Activated CD4-positive, alpha-beta T cell treated with anti-CD3 and anti-CD28 coated beads, Interleukin-2, amount 10 ng/mL, durations not matched to agents 7 days and 5 days (primary cell): ENCODE data around the gene ATP1B1. TPM values are rescaled to one million over a fixed set of nuclear protein-coding genes. Genes with fewer than 3 reads are reported as not detected.

ENCODE experiments used
- CTCF ChIA-PET: fragments of 350-600 bp; sonication (Branson Sonifier 250); formaldehyde crosslinking; loops from one replicate; lab custom pipeline; 2021; ENCODE audit warnings: antibody characterized with exemption; lab: Charles Lee
- POLR2A ChIA-PET: fragments of 350-600 bp; sonication (Branson Sonifier 250); formaldehyde crosslinking; loops from one replicate; lab custom pipeline; 2021; ENCODE audit warnings: antibody characterized with exemption; lab: Charles Lee
- DNase-seq: peaks from one replicate; pipeline ENCODE4 v3.0.0-alpha.2; 2020
- H3K27ac Mint-ChIP-seq: one replicate; pipeline ENCODE4 v1.8.0; 2021; ENCODE audit warnings: mild to moderate bottlenecking, moderate library complexity, mixed read lengths
- H3K27me3 Mint-ChIP-seq: one replicate; pipeline ENCODE4 v1.8.0; 2021; ENCODE audit warnings: mixed read lengths
- H3K36me3 Mint-ChIP-seq: one replicate; pipeline ENCODE4 v1.8.0; 2021; ENCODE audit warnings: low read depth, mixed read lengths
- H3K4me1 Mint-ChIP-seq: one replicate; pipeline ENCODE4 v1.8.0; 2021; ENCODE audit warnings: mixed read lengths
- H3K4me3 Mint-ChIP-seq: one replicate; pipeline ENCODE4 v1.8.0; 2021; ENCODE audit warnings: mild to moderate bottlenecking, moderate library complexity, mixed read lengths
- H3K9me3 Mint-ChIP-seq: one replicate; pipeline ENCODE4 v1.8.0; 2021; ENCODE audit warnings: mixed read lengths
- total RNA-seq, 2 experiments: library from RNA; stranded (reverse); gene quantifications; one replicate each; pipeline ENCODE4 v1.2.3, GENCODE V29; 2021

ATP1B1 gene
- total RNA-seq, 2 experiments from 2014 or later: 2.6 to 3.4 TPM

DNA sequence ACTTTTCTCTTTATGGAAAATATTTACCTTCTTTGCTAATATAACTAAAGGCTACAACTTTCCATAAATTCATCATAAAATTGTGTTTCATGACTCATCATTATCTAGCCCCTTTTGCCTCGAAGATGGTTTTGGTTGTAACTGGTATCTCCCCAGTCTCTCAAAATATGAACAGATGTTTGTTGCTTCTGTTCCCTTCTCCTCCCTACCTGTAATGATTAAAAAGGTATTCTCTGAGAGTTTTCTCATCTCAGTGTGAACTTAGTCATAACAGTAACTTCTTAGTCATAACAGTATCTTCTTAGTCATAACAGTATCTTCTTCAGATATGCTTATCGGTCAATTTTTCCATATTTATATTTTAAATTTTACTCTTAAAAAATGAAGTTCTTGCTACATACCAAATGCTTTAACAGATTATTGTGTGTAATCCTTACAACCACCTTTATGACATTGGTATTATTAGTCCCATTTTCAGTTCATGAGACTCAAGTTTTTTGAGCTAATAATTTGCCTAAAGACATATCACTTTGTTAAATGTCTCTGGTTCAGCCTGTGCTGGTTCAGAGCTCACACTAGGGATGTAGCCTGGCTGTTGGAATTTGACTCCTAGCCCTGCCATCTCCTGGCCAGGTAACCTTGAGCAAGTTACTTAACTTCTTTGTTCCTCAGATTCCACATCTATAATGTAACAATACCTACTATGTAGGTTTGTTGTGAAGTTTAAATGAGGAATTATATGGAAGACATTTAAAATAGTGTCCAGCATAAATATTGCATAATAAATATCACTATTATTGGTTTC, 32.6 kb downstream of the ATP1B1 start:
- Mint-ChIP-seq H3K27ac (no peak overlapping the region), H3K4me3 (no peak overlapping the region), H3K4me1 (peaks cover 4% of the 10 kb centered on the region), H3K27me3 (no peaks in the 10 kb centered on the region), H3K36me3 (no peaks in the 10 kb centered on the region), H3K9me3 (peaks cover 2% of the 10 kb centered on the region)
- POLR2A ChIA-PET: no interaction called here
- no peak for DNase-seq
- CTCF ChIA-PET: no interaction called here

DNA sequence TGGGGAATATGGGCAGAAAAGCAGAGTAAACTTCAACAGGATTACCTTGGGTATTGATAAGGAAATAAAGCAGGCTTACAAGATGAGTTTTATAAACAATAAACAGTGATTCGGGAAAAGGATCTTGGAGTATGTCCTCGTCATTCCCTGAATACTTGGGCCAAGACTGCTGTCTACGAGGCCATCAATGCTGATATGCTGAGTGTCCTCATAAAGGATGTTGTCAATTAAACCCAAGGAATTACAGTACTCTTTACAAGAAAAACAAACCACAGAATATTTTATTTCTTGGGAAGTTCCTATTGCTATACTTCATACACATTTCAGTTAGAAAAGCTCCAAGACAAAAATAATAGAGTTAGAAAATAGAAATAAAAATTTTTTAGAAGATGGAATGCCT, 34.9 kb downstream of the ATP1B1 start:
- H3K4me3 Mint-ChIP-seq: no peak overlapping the region
- POLR2A ChIA-PET: no interaction called here
- H3K36me3 Mint-ChIP-seq: no peaks in the 10 kb centered on the region
- DNase-seq: no peak
- H3K27me3 Mint-ChIP-seq: no peaks in the 10 kb centered on the region
- CTCF ChIA-PET: interaction anchor here (0.5 to 1.5 kb wide), 2 partner anchors 9 to 95 kb away, joined by 3 read pairs; no protein-coding TSS in a partner anchor
- peaks cover 4% of the 10 kb centered on the region for H3K4me1 Mint-ChIP-seq
- peaks cover 2% of the 10 kb centered on the region for H3K9me3 Mint-ChIP-seq
- no peak overlapping the region for H3K27ac Mint-ChIP-seq

DNA sequence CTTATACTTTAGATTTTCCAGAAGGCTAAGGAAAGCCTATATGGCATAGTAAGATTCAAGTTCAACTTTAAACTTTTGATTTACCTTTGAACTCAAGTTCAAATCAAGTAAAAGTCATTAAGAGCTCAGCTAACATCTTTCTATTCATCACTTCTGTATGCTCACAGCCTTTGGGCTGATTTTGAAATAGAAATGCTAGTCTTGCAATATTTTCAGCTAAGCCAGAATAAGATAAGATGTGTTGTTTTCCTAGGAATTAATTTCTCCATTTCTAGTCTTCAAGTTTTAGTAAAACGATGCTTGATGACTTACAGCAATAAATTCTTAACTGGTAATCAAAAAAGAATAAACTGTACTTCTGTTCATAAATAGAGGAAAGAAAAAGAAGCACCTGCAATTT, 35.6 kb downstream of the ATP1B1 start:
- H3K4me1 Mint-ChIP-seq: peaks cover 4% of the 10 kb centered on the region
- CTCF ChIA-PET: interaction anchor here (0.5 to 1.5 kb wide), 2 partner anchors 8 to 94 kb away, joined by 3 read pairs; no protein-coding TSS in a partner anchor
- no peaks in the 10 kb centered on the region for H3K27me3 Mint-ChIP-seq
- no peak for DNase-seq
- H3K4me3 Mint-ChIP-seq: no peak overlapping the region
- no peaks in the 10 kb centered on the region for H3K36me3 Mint-ChIP-seq
- POLR2A ChIA-PET: no interaction called here
- no peak overlapping the region for H3K27ac Mint-ChIP-seq
- peaks cover 2% of the 10 kb centered on the region for H3K9me3 Mint-ChIP-seq

DNA sequence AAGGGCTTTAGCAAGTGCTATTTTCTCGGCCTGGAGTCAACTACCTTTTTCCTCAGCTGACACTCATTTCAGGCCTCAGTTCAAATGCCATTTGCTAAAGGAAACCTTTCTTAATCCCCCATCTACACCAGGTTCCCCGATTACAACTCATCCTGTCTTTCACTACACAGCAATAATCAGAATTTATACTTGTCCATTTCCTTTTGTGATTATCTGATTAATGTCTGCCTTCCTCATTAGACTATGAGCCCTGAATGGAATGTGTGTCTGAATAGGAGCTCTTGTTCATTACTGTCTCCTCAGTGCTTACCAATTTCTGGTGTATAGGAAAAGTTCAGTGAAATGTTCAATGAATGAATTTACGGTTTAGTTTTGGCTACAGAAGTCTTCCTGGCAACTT, 36.9 kb downstream of the ATP1B1 start:
- H3K27me3 Mint-ChIP-seq: no peaks in the 10 kb centered on the region
- CTCF ChIA-PET: interaction anchor here (1.8 kb wide), 1 partner anchor 9 kb away, joined by 4 read pairs; no protein-coding TSS in a partner anchor

DNA sequence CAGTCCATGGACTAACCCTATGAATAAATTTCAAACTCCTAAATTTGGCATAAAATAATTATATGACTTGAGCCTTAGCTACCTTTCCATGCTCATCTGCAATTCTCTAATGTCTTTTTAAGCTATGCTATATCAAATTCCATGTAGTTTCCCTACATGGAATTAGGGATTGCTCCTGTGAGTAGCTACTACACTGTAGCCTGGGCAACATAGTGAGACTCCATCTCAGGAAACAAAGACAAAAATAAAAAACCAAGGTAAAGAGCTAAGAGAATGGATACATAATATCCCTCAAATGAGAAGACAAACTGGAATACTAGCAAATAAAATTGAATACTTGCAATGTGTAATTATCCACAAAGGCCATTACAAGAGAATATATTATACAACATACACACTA, 37.5 kb downstream of the ATP1B1 start:
- Mint-ChIP-seq H3K27me3 (no peaks in the 10 kb centered on the region), H3K9me3 (no peaks in the 10 kb centered on the region), H3K36me3 (no peaks in the 10 kb centered on the region), H3K27ac (no peak overlapping the region), H3K4me3 (no peak overlapping the region), H3K4me1 (peaks cover under 1% of the 10 kb centered on the region)
- CTCF ChIA-PET: interaction anchor here (1.8 kb wide), 1 partner anchor 10 kb away, joined by 4 read pairs; no protein-coding TSS in a partner anchor
- DNase-seq: no peak
- POLR2A ChIA-PET: no interaction called here

More for the DNA sequence above, 36.9 kb downstream of the ATP1B1 start:
- Mint-ChIP-seq H3K27ac (no peak overlapping the region), H3K36me3 (no peaks in the 10 kb centered on the region), H3K4me3 (no peak overlapping the region), H3K9me3 (no peaks in the 10 kb centered on the region), H3K4me1 (peaks cover 4% of the 10 kb centered on the region)
- DNase-seq: no peak
- POLR2A ChIA-PET: no interaction called here

DNA sequence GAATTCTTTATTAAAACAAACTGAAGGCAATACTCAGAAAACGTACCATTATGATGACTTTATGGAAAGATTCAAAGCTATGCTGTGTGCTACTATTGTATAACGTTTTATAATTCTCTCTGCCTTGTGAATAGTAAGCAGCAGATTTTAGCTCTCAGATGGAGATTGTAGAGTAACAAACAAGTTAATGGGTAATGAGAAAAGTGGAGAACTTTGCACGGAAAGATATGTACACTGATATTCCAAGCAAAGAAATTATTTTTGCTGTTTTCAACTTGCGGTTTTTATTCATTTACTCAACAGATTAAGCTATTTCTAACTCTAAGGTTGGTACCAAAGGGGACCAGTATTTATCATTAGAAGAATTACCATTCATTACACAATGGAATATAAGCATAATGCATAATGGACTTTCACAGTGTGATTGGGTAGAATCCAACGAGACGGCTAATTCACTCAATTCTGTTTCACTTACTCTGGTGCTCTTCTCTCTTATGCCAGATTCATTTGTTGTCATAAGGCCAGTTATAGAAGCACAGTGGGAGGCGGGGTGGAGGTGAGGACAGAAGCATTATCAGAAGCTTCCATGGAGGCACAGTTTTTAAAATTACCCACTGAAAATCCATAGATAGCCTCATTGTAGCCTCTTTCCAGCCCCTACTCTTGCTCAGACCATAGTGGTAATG, 38.6 kb downstream of the ATP1B1 start:
- POLR2A ChIA-PET: interaction anchor here (0.8 kb wide), 1 partner anchor 9 kb away, joined by 3 read pairs; no protein-coding TSS in a partner anchor
- H3K36me3 Mint-ChIP-seq: no peaks in the 10 kb centered on the region
- no peak overlapping the region for H3K4me3 Mint-ChIP-seq
- no peak for DNase-seq
- H3K4me1 Mint-ChIP-seq: no peaks in the 10 kb centered on the region
- H3K27ac Mint-ChIP-seq: no peak overlapping the region
- H3K9me3 Mint-ChIP-seq: no peaks in the 10 kb centered on the region
- CTCF ChIA-PET: interaction anchor here (0.6 to 1.8 kb wide), 2 partner anchors 11 to 65 kb away, joined by 4 read pairs; no protein-coding TSS in a partner anchor
- H3K27me3 Mint-ChIP-seq: no peaks in the 10 kb centered on the region

DNA sequence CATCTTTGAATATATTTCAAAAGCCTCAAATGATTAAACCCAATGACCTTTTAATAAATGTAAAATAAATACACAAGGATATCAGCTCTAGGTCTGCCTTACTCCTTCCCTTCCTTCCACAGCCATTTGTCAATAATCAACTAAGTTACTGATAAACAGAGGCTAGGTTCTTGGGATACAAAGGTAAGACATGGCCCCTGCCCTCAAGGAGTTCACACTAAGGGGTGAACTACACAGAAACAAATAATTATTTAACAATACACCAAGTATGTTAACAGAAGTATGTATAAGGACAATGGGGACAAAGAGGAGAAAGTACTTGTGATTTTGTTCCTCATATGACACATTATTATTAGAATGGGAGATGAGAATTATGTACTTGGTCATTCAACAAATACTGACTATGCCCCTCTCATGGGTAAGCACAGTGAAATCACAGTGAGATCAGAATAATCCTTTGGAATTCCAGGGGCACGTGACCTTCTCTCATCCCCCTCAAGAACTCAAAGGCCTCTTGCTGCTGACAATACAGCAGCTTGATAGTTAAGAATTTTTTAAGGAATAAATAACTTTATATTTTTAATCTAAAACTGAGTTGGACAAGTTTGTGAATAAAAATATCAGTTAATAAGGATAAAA, 40.2 kb downstream of the ATP1B1 start:
- no peaks in the 10 kb centered on the region for H3K9me3 Mint-ChIP-seq
- DNase-seq: no peak
- no peak overlapping the region for H3K4me3 Mint-ChIP-seq
- ChIA-PET POLR2A (no interaction called here), CTCF (no interaction called here)
- no peak overlapping the region for H3K27ac Mint-ChIP-seq
- H3K36me3 Mint-ChIP-seq: no peaks in the 10 kb centered on the region
- H3K4me1 Mint-ChIP-seq: no peaks in the 10 kb centered on the region
- H3K27me3 Mint-ChIP-seq: no peaks in the 10 kb centered on the region

DNA sequence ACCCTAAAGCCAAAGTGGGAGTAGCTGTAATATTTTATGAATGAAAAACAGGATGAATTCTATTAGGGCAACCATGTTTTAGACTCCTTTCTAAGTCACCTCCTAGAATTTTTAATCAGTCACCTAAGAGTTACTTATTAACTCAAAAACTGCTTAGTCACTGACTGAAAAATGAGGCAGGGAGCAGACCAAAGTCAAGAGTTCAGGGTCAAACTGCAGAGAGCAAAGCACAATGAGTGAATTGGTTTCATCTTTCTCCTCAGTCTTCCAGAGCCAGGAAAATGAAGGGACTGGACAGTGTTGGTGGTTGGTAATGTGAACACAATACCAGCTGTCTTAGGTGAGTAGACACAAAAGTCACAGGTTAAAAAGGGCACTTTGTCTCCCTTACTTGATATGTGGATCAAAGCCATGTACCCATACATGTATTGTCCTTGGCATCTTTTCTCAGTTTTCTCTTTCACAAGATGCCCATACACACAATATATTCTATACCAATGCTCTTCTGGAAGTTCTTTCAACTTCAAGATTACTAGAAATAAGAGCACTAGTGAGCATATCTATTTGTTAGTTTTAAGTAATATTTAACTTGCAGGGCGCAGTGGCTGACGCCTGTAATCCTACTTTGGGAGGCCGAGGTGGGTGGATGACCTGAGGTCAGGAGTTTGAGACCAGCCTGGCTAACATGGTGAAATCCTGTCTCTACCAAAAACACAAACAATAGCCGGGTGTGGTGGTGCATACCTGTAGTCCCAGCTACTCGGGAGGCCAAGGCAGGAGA, 42.2 kb downstream of the ATP1B1 start:
- Mint-ChIP-seq H3K4me1 (no peaks in the 10 kb centered on the region), H3K9me3 (no peaks in the 10 kb centered on the region), H3K27ac (no peak overlapping the region), H3K4me3 (no peak overlapping the region), H3K27me3 (no peaks in the 10 kb centered on the region), H3K36me3 (no peaks in the 10 kb centered on the region)
- ChIA-PET POLR2A (no interaction called here), CTCF (interaction anchor here (0.7 kb wide), 1 partner anchor 17 kb away, joined by 3 read pairs; no protein-coding TSS in a partner anchor)
- DNase-seq: no peak

DNA sequence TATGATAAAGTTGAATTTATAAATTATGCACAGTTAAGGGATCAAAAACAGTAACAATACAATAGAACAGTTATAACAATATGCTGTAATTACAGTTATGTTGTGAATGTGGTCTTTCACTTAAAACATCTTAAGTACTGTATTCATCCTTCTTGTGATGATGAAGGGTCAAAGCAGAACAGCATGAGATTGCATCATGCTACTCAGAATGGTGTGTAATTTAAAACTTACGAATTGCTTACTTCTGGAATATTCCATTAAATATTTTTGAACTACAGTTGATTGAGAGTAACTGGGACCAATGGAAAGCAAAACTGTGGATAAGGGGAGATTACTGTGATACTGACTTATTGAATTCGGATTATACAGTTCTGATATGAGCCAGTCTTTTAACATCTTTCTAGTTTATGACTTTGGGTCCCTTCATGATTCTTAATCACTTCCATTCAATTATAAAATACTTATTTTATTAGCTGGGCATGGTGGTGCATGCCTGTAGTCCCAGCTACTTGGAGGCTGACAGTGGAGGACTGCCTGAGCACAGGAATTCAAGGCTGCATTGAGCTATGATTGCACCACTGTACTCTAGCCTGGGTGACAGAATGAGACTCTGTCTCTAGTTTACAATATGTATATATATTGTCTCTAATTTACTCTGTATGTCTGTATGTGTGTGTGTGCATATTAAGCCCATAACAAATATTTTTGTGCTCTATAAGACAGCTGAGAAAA, 43.2 kb downstream of the ATP1B1 start:
- Mint-ChIP-seq H3K4me1 (no peaks in the 10 kb centered on the region), H3K36me3 (no peaks in the 10 kb centered on the region), H3K9me3 (no peaks in the 10 kb centered on the region), H3K27me3 (no peaks in the 10 kb centered on the region), H3K4me3 (no peak overlapping the region), H3K27ac (no peak overlapping the region)
- CTCF ChIA-PET: interaction anchor here (1.1 to 1.3 kb wide), 2 partner anchors 8 to 20 kb away, joined by 3 to 5 read pairs; no protein-coding TSS in a partner anchor
- DNase-seq: no peak
- POLR2A ChIA-PET: no interaction called here

DNA sequence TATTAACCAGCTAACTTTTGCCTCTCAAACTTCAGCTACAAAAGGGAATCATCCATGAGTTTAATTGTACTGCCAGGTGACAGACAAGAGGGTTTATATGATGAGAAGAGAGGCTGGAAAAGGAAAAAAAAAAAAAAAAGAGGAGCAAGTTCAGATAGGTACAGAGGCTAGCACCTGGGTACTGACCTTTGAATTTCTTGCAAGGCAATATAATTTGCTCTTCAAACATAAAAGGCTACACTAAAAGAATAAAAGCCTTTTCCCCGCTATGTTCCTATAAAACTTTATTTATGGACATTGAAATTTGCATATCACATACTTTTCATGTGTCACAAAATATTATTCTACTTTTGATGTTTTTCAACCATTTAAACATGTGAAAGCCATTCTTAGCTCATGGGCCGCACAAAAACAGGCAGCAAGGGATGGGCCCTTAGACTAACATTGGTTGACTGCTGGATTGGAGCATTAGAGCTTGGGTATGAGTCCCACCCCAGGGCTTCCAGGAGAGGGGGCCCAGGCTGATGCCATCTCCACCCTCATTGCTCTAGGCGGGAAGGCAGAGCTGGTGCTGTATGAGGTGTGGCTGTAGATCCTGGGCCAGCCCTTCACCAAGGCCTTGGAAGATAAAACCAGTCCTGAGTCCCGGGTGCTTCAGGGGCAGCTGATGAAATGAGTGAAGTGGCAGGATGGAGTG, 44.3 kb downstream of the ATP1B1 start:
- no peaks in the 10 kb centered on the region for H3K4me1 Mint-ChIP-seq
- no peaks in the 10 kb centered on the region for H3K27me3 Mint-ChIP-seq
- H3K27ac Mint-ChIP-seq: no peak overlapping the region
- no peaks in the 10 kb centered on the region for H3K36me3 Mint-ChIP-seq
- CTCF ChIA-PET: interaction anchor here (1.1 to 1.3 kb wide), 2 partner anchors 9 to 19 kb away, joined by 3 to 5 read pairs; no protein-coding TSS in a partner anchor
- POLR2A ChIA-PET: no interaction called here
- no peak overlapping the region for H3K4me3 Mint-ChIP-seq
- DNase-seq: no peak
- H3K9me3 Mint-ChIP-seq: no peaks in the 10 kb centered on the region

DNA sequence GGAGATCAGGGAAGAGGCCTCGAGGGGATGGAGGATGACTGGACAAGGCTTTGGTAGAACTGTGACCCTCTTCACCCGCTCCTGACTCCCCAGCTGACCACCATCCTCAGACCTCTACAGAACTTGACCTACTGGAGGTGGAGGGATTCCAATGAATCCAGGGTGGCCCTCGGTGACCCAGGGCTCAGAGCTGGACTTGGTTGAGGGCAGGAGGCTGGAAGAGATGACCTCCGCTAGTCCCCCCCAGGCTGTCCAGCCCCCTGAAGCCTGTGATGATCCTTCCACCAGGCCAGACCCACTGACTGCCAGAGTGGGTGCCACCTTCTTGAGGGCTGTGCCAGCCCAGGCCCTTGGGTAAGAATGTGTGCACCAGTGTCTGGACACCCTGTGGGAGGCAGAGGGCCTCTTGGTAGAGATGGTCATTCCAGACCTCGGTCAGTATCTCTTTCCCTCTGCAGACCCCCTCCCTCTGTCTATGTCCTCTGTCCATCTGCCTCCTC, 44.9 kb downstream of the ATP1B1 start:
- Mint-ChIP-seq H3K27ac (no peak overlapping the region), H3K4me1 (no peaks in the 10 kb centered on the region), H3K36me3 (no peaks in the 10 kb centered on the region), H3K4me3 (no peak overlapping the region), H3K27me3 (no peaks in the 10 kb centered on the region), H3K9me3 (no peaks in the 10 kb centered on the region)
- no peak for DNase-seq
- ChIA-PET CTCF (interaction anchor here (1.3 kb wide), 1 partner anchor 18 kb away, joined by 5 read pairs; no protein-coding TSS in a partner anchor), POLR2A (no interaction called here)
